NCI-H82 treated with DMSO at 0.1 percent for 48 hours (cell line): Measurements from ENCODE around the gene GPR68.
"Not testable (repeated sequence)": the region's sequence is repeated elsewhere in the genome, so short reads cannot be mapped to it uniquely, and the experiment has no call there.

Experiments used
- DNase-seq: peaks from one replicate; lab custom pipeline; 2025; ENCODE audit not compliant: unreplicated experiment; lab: John Stamatoyannopoulos, UW

Gene GPR68

GRCh38 chr14:91273273-91273884 is 28.9 kb upstream of the GPR68 start:
- DNase-seq: no peak

GRCh38 chr14:91272341-91273272 is 28.1 kb upstream of the GPR68 start:
- no peak for DNase-seq

GRCh38 chr14:91271639-91272038 is 27.1 kb upstream of the GPR68 start:
- no peak for DNase-seq

GRCh38 chr14:91270619-91271018 is 26.1 kb upstream of the GPR68 start:
- no peak for DNase-seq

GRCh38 chr14:91270188-91270587 is 25.7 kb upstream of the GPR68 start:
- DNase-seq: no peak

- no peak for DNase-seq
Observed at GRCh38 chr14:91269076-91269991, 24.8 kb upstream of the GPR68 start.

GRCh38 chr14:91267965-91268437 is 23.5 kb upstream of the GPR68 start:
- no peak for DNase-seq

GRCh38 chr14:91266276-91266675 is 21.8 kb upstream of the GPR68 start:
- DNase-seq: not testable (repeated sequence)

- DNase-seq: no peak
Observed at GRCh38 chr14:91265404-91265803, 20.9 kb upstream of the GPR68 start.

GRCh38 chr14:91264151-91265150 is 19.9 kb upstream of the GPR68 start:
- DNase-seq: no peak

- no peak for DNase-seq
Observed at GRCh38 chr14:91263329-91263728, 18.8 kb upstream of the GPR68 start.

GRCh38 chr14:91261986-91262549 is 17.6 kb upstream of the GPR68 start:
- DNase-seq: no peak

GRCh38 chr14:91261115-91261514 is 16.6 kb upstream of the GPR68 start:
- DNase-seq: no peak

- no peak for DNase-seq
Observed at GRCh38 chr14:91258876-91259275, 14.4 kb upstream of the GPR68 start.

- DNase-seq: no peak
Observed at GRCh38 chr14:91258011-91258618, 13.6 kb upstream of the GPR68 start.

- no peak for DNase-seq
Observed at GRCh38 chr14:91257328-91258010, 13.0 kb upstream of the GPR68 start.

- no peak for DNase-seq
Observed at GRCh38 chr14:91256661-91257060, 12.2 kb upstream of the GPR68 start.

GRCh38 chr14:91255026-91255695 is 10.7 kb upstream of the GPR68 start:
- DNase-seq: no peak
